ENCODE data around the gene PUM2. TPM values are rescaled to one million over a fixed set of nuclear protein-coding genes. Genes with fewer than 3 reads are reported as not detected.

Gene PUM2
- total and polyA plus RNA-seq, 2 of the 13 experiments (the other 11 are each of a cell fraction or from before 2014, with no cell fraction given): 69.6 to 69.8 TPM

GRCh38 chr2:20350753-20351554 is at the start of gene PUM2 (continued):
- TF ChIP-seq MED8 (CRISPR knock-in tag; IDR thresholded peaks at IDR 0.05; ENCODE audit: insufficient replicate concordance) (no peak), NFE2L2 (IDR thresholded peaks at IDR 0.05; ENCODE audit: low read length) (no peak), RBM39 (IDR thresholded peaks at IDR 0.05; ENCODE audit: low read depth, low read length, poor library complexity, severe bottlenecking) (peak; percentile 93), ZBTB4 (CRISPR knock-in tag; IDR thresholded peaks at IDR 0.05; ENCODE audit: borderline replicate concordance) (no peak; the same call in 1 of the 2 replicates), USF2 (IDR thresholded peaks at IDR 0.05; ENCODE audit: low read depth, low read length) (peak; percentile 75), USF2 (CRISPR knock-in tag; IDR thresholded peaks at IDR 0.05; ENCODE audit: borderline replicate concordance) (peak; percentile 67; the same call in 1 of the 2 replicates), PCBP1 (IDR thresholded peaks at IDR 0.05; ENCODE audit: borderline replicate concordance, low read depth, low read length) (no peak), BRCA1 (CRISPR knock-in tag; IDR thresholded peaks at IDR 0.05) (peak; percentile 85; the same call in 1 of the 2 replicates), TBX3 (IDR thresholded peaks at IDR 0.05; ENCODE audit: borderline replicate concordance) (peak; percentile 79), NR2F1 (CRISPR knock-in tag; IDR thresholded peaks at IDR 0.05) (0 out of 4 replicates have a peak, but pooled peaks of 1 of the 2 experiments have one; percentile 9), KAT8 (CRISPR knock-in tag; IDR thresholded peaks at IDR 0.05) (peak; percentile 51; the same call in 1 of the 2 replicates), ZNF737 (CRISPR knock-in tag; IDR thresholded peaks at IDR 0.05; ENCODE audit: borderline replicate concordance) (peak; percentile 90; the same call in 1 of the 2 replicates), GATAD2A (CRISPR knock-in tag; IDR thresholded peaks at IDR 0.05) (peak; percentile 30; the same call in 1 of the 2 replicates), ZNF646 (CRISPR knock-in tag; IDR thresholded peaks at IDR 0.05) (peak; percentile 67; the same call in 1 of the 2 replicates), ZNF670 (CRISPR knock-in tag; IDR thresholded peaks at IDR 0.05; ENCODE audit: borderline replicate concordance) (peak; percentile 91)
